HG02981 (cell line): Measurements from ENCODE around the gene IL22RA2.
"Not testable (repeated sequence)": the region's sequence is repeated elsewhere in the genome, so short reads cannot be mapped to it uniquely, and the experiment has no call there.

Experiments used
- ATAC-seq: cut with Tn5 transposase; IDR thresholded peaks from one replicate; pipeline ENCODE4 v1.9.1; 2021; ENCODE audit warnings: mild to moderate bottlenecking, moderate library complexity; ENCODE audit not compliant: unreplicated experiment

IL22RA2 gene

DNA sequence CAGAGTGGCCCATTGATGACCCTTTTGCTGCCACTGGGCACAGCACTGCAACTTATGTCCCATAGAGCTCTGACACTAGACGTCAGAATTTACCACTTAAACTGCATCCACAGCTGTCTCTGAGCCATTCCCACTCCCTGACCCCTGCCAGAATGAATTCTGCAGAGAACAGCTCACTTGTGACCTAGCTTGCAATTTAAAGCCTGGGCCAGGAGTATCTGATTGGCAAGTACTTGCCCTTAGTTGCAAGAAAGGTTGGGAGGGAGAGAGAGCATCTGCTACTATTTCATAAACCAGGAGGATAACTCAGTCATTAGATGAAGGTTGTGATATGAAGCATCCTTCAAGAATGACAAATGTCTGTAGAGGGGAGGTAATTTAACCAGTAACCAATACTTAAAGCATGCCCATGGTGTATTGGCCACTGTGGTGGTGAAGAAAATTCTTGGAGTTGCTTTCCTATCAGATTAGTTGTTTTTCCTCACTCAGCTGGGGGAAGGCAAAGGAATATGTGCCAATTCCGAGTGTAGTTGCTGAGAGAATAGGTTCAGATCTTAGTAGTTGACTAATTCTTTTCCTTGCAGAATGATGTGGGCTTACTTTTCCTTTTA, 46.5 kb downstream of the IL22RA2 start:
- no peak for ATAC-seq

DNA sequence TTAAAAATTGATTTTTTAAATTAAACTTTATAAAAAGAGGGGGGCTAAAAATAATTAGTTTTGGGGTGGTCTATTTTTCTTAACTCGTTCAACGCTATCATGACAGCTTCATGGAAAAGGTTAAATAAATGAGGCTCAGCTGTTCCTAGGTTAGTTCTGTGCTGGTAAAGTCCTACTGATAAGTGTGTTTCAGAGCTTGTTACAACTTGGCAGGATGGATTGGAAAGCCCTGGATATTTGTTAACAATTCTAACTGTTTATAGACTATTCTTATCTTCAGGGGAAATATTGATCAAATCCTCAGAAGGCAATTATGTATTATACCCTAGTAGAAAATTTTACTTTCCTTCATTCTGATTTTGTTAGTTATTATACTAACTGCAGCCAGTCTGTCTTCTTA, 50.4 kb downstream of the IL22RA2 start:
- ATAC-seq: no peak

DNA sequence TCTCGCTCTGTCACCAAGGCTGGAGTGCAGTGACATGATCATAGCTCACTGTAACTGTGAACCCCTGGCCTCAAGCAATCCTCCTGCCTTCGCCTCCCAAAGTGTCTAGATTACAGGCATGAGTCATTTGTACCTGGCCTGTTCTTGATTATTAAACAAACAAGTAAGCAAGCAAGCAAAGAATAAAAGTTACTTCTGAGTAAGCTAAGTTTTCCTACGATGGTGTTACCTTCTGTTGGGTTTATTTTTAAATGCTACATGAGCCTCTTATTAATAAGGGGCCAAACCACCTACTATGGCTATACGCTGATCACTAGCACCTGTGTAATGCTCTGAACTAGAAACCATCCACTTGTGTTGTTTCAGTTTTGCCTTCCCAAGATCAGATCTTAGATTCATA, 50.8 kb downstream of the IL22RA2 start:
- no peak for ATAC-seq

DNA sequence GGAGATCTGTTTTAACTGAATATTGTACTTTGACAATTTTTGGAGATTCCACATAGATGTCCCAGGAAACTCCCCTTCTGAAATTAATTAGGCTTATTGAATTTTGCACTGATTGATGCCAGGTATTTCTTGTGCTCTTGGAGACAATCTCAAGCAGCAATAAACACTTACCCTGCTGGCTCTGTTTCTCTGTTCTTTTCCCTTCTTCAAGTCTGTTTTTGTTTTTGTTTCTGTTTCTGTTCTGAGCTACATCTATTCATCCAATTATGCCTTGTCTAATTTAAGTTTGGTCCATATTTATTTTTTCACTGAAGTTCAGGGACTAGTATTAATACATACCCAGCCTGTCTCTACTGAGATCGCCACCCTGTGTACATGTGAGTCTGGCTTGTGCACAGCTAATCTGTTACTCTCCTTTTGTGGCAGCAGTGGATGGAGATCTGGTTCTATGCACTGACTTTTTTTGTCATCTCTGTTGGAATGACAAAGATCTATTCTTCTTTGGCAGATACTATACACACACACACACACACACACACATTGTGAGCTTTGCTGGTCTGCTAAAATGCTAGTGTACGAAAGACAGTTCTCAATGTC, 51.9 kb downstream of the IL22RA2 start:
- peak; percentile 50 for ATAC-seq

DNA sequence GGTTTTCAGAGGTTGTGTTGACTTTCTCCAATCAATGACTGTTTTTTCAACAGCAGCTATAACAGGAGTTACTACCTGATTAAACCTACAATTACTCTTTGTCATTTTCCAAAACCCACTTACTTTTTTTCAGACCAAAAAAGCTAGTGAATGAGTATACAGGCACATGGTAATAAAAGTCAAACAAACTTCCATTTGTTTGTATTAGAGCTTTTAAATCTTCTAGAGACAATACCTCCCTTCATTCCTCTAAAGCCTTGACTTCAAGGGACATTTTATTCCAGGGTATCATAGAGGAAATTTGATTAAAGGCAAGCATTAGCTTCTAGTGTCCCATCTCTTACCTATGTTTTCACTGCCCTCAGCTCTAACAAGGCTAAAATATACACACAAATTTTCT, 52.7 kb downstream of the IL22RA2 start:
- no peak for ATAC-seq

DNA sequence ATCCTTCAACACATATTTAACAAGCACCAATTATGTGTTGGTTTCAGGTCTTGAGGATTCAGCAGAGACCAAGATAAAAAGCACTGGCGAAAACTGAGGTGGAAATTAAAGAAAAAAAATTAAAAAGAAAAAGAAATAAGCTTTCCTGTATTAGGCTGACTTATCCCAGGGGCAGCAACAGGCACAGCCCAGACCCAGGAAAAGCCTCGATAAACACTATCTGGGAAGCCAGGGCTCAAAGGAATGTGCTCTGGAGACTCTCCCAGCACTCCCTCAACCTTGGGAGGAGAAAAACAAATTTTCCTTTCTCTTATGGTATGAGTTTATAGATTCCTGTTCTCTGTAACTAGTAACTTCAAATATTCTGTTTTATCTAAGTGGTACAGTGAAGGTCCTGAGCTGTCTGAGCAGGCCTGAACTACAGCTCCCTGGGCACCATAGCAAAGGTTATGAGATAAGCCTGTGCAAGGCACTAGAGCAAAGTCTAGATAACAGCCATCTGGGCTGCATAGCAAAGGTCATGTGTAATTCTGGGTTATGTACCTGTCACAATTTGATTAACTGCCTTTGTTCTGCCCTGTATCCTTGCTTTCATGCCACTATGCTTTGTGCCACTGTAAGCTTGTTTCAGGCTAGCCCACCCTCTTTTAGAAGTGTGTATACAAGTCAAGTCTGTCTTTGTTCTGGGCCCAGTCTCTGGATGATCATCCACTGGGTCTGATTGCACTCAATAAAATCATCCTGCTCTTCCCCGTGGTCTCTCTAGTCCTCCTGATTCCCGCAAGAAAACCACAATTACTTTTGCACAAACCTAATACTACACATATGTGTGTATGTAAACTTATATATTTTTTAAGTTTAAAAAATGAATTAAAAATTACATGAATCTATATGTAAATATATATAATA, 54.0 kb downstream of the IL22RA2 start:
- no peak for ATAC-seq

DNA sequence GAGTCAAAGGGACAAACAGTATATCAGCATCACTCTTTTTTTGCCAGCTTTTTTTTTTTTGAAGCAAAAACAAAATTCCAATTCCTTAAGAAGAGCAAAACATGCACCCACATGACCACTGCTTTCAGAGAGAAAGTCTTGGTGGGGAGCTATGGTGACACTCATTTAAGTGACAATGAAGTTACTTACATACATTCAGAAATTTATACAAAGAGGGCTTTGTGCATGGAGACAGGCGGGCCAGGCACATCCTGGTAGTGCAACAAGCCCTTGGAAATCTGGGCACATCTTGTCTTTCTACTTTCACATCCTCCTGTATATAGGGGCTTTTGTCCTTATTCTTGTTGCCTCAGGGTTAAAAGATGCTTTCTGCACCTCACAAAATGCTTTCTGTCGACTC, 55.9 kb downstream of the IL22RA2 start:
- ATAC-seq: no peak

DNA sequence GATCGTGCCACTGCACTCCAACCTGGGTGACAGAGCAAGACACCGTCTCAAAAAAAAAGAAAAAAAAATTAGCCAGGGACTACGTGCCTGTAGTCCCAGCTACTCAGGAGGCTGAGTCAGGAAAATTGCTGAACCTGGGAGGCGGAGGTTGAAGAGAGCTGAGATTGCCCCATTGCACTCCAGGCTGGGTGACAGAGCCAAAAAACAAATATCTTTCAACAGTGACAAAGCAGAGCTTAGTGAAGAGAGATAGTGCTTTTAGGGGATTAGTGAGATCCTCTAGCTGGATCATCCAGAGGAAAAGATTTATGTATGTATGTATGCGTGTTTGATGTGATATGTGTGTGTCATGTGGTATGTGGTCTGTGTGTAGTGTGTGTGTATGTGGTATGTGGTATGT, 56.6 kb downstream of the IL22RA2 start:
- ATAC-seq: no peak

DNA sequence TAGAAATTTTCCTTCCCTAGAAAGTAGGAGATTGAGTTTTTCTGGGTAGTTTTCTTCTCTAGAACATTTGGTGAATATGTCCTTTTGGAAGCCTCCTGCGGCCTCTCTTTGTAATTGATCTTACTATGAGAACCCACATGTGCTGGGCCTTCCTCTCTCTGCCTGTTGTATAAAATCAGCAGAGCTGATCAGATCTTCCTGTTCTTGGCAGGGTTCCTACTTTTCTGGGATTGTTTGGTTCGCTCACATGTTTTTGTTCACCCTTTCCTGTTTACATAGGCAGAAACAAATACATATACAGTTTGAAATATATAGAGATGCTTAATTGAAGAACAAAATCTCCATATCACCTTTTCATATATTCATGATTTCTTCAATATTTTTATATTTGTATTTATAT, 57.8 kb downstream of the IL22RA2 start:
- ATAC-seq: no peak

DNA sequence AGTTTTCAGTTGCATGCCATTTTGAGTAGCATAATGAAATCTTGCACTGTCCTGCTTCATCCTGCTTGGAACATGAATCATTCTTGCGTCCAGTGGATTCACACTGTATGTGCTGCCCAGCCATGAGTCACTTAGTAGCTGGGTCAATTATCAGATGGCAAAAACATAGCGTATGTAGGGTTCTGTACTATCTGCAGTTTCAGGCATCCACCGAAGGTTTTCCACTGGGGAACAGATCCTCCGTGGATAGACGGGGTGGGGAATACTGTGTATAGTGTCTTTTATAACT, 61.4 kb downstream of the IL22RA2 start:
- ATAC-seq: no peak

DNA sequence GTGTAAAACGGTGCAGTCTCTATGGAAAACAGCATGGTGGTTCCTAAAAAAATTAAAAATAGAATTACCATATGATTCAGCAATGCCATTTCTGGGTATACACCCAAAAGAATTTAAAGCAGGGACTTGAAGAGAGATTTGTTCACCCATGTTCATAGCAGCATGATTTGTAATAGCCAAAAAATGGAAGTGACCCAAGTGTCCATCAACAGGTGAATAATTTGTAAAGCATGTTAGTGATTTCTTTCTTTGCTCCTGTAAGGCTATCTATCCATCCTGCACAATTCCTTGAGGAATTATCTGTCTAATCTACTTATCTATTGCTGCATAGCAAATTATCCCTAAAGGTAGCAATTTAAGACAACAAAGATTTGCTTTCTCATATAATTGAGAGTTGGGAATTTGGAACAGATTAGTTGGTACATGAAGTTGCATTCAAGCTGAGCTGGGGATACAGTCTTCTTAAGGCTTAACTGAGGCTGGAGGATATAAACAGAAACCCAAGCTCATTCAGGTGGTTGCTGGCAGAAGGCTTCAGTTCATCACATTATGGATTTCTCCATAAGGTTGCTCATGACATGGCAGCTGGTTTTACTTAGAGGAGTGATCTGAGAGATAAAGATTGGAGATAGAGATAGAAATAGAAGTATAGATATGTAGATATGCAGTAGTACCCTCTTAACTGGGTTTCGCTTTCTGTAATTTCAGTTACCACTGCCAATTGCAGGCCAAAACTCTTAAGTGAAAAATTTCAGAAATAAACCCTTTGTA, 62.0 kb downstream of the IL22RA2 start:
- ATAC-seq: no peak

DNA sequence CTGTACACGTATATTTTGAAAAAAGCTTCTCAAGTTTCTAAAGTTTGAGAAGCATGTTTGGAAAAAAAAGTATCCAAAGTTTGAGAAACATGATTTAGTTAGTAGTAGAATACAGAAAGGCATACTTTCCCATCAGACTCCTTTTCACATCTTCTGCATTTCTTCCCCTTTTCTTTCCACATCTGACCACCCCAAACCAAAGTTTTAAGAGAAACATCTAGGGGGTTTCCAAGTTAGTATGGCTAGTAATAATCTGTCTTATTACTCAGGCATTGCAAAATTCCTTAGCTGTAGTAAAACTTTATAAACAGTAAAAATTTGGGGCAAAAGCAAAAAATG, 65.7 kb downstream of the IL22RA2 start:
- ATAC-seq: no peak

DNA sequence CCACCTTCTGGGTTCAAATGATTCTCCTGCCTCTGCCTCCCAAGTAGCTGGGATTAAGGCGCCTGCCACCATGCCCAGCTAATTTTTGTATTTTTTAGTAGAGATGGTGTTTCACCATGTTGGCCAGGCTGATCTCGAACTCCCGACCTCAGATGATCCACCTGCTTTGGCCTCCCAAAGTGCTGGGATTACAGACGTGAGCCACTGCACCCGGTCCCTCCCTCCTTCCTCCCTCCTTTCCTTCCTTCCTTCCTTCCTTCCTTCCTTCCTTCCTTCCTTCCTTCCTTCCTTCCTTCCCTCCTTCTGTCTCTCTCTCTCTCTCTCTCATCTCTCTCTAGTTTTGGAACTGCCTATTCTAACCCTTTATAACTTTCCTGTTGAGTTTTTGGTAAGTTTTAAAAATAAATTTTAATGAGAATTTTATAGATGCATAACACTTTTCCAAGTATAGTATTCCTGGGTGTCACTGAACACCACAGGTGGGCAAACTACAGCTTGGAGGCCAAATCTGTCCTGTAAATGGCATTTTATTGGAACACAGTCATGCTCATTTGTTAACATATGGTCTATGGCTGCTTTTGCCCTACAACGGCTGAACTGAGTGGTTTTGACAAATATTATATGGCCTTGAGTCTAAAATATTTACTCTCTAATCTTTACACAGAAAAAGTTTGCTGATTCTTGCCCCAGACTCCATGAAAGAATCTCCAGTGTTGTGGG, 66.2 kb downstream of the IL22RA2 start:
- not testable (repeated sequence) for ATAC-seq

DNA sequence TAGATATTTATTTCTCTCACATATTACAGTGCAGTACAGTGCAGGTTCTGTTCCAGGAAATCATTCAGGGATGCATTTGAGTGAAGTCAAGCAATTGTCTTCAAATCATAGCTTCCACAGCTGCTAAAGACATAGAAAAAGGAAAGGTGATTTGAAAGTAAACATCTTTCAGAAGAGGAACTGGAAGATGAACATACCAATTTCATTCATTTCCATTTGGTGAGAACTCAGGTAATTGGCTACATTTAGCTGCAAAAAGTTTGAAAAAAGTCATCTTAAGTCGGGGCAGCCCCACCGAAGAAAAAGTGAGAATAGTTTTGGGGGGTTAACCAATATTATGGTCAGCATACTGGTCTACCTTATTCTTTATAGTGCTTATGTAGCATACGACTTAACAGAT, 67.3 kb downstream of the IL22RA2 start:
- no peak for ATAC-seq

DNA sequence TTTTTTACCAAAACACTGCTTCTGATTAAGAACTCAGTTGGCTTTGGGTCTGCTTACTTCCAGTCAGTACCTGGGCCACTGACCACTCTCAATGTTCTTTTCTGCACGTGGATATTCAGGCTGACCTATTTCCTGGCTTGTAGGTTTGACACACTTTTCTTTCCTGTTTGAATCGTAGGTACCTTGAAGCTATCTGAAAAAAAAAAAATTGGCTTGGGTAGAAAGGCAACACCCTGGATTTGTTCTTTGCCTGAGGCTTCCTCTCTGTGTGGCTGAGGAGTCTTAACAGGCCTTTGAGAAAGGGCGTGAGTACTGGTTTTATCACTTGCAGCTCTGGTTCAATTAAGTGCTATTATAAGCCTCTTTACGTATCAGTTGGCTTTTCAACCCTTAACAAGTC, 68.1 kb downstream of the IL22RA2 start:
- no peak for ATAC-seq

DNA sequence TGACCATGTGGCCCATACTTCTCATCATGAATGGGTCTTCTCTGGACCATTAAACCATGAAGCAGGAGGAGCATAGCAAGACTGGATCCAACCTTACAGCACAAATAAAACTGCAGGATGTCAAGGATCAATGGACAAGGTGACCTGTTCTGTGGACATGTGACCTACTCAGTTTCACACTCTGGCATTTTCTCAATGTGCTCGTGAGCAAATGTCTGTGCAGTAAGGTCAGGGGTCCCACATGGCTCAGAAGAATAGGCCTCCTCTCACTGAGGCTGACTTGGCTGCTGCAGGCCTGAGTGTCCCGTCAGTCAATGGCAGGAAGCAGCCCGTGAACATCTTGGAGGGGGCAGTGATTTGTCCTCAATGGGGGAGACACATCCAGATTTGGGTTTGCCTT, 68.5 kb downstream of the IL22RA2 start:
- ATAC-seq: no peak

DNA sequence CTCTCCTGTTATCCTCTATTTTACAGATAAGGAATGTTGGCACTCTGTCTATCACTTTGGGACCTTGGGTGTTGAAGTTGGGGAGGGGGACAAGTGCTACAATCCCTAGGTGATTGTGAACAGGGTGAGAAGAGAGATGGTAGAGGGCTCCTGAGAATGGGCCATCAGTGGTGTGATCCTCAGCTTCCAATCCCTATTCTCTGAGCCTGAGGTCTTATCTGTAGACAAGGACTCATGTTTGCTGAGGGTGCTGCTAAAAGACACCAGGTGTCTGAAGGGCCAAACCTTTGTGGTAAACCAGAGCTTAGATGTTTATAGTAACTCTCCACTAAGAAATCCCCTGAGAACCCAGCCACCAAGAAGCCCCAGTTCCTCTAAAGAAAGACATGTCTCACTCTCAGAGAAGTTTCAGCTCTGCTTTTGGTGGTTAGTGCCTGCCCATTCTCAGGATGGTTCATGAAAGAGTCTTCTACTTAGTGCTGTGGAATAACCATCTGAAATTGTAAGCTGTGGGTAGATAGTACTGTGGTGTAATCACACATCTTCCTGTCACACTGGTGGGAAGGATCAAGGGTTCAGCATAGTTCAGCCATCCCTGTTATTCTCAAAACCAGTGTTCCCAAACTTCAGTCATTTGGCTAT, 70.5 kb downstream of the IL22RA2 start:
- peak; percentile 80 for ATAC-seq

DNA sequence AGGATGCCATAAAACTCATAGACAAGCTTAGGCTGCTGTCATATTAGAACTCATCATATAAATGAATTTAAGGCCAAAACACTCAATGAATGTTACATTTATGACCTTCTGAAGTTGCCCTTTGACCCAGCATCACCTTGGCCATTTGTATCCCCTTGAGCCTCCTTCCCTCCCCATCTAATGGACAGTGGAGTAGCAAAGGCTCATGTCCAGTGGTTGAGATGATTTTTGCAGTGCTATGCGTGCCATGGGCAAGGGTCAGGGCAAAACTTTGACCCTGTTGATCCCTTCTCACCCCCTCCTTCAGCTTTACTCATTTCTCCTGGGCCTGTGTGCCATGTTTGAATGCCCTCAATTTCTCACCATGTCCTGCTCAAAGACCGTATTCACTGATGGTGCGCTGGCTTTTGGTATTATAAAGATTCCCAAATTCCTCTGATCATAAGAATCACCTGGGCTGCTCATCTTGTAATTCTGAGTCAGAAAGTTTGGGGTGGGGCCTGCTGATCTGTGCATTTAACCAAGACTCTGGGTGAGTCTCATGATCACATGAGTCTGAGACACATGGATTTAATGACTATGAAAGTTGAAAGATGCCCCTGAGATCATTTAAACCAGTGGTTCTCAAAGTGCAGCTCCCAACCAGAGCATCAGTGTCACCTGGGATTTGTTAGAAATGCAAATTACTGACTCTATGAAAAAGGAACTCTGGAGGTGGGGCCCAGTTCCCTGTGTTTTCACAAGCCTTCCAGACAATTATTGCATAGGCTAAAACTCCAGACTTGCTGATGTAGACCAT, 71.2 kb downstream of the IL22RA2 start:
- peak; percentile 29 for ATAC-seq

DNA sequence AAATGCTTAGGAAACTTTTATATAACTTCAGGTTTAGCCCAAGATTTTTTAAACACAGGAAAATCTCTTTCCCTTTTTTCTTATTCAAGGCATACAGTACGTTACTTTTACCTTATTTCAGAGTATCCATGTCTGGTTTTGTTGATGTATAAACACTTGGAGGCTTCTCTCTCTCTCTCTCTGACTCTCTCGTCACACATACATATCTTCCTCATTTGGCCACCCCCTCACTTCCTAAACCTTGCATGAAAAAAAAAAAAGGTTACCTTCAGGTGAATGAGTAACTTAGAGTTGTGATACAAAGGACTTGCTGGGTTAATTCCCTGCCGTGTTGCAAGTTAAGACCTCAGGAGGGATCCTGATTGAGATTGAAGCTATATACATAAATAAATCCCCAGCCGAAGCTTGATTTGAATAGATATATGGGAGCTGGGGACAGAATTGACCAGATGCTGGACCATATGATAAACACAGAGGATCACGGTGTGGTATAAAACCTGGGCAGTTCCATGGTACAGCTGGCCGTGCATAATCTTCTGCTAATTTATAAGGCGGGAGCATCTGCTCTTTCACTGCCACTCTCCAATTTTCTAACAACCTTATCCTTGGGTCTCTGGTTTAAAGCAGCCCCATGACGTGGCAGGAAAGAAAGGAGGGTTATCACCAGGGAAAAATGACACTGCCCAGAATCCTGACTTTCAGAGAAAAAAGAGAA, 73.6 kb downstream of the IL22RA2 start:
- ATAC-seq: peak; percentile 16
